ENCODE measurements around the gene IPO13.

Gene IPO13

GRCh38 chr1:43949678-43950077, 2.9 kb downstream of the IPO13 start:
- no peak for DNase-seq (ENCODE audit: low read depth in 3 of 3)

DNA sequence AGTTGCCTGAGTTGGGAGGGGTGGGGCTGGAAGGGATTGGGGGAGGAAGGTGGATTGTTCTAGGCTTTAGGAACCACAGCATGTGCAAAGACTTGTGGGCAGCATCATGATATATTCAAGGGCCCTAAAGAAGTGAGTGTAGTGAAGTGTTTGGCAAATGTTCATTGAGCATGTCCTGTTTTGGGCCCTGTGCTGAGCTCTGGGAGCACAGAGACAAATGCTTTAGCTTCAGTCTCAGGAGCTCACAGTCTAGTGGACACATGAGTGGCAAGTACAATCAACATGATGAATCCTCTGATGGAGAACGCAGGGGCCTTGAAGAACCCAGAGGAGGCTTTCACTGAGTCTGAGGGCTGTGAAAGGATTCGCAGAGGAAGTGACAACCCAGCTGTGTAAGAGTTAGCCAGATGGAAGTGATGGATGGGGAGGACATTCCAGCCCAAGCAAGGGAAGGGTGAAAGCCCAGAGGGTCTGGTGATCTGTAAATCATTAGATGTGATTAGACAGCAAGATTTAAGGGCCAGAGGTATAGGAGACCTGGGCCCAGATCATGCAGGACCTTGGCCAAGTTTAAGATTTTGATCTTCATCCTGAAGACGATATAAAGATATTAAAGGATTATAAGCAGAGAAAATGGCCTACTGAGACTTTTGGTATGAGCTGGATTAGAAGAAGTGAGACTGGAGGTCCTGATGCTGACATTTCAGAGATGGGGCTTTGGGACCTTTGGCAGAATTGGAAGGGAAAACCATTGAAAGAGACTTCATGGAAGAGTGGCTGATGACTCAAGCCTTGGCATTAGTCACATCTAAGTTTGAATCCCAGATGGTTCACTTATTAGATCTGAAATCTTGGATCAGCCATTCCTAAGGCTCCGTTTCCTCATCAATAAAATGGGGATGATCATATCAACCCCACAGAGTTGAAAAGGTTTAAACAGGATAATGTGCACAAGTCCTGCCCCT, 4.6 kb downstream of the IPO13 start:
- no peak for DNase-seq (ENCODE audit: low read depth in 3 of 3)

DNA sequence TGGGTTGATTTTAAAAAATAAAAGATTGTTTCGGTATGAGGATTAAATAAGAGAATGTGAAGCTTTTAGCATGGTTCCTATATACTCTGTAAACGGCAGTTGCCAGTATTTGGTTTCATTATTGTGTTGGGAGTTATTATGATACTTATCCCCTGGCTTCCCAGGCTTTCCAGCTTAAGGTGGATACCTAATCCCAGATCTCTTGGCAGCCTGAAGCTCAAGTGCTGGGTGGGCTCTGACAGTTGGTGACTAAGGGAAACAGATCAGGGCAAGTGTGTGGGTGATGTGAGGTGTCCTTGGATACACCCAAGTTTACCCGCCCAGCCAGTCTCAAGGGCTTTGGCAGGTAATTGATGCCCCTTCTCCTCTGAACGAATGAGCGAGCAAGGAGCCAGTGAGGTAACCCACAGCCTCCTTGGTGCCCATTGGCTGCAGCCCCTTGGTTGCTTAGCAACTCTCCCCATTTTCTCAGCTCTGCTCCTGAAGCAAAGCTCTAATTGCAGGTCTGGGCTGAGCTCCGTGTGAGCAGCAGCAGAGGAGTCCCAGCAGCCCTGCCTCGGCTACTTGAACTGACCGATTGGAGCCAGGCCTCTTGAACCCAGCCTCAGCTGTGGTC, 6.1 kb downstream of the IPO13 start:
- no peak for DNase-seq (ENCODE audit: low read depth in 3 of 3)

- no peak for DNase-seq (ENCODE audit: low read depth in 3 of 3)
Observed at GRCh38 chr1:43953361-43953760, 6.6 kb downstream of the IPO13 start.

DNA sequence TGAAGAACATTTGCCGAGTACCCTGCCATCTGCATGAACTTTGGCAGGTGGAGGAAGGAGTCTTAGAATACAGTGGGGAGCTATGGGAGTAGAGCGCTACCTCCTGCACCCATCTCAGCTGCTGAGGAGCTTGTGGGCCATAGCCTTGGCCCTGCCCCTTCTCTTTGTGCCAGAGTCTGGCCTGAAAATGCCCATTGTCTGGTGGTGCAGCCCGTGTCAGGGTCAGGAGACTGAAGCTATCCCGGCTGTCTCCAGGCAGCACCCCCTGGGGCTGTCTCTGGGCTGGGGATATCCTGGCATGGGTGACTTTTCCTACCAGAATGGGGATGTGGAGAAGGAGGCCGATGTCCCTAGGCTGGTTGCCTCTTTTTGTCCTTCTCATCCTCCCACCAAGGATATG, 7.3 kb downstream of the IPO13 start:
- DNase-seq (ENCODE audit: low read depth in 3 of 3): no peak

DNA sequence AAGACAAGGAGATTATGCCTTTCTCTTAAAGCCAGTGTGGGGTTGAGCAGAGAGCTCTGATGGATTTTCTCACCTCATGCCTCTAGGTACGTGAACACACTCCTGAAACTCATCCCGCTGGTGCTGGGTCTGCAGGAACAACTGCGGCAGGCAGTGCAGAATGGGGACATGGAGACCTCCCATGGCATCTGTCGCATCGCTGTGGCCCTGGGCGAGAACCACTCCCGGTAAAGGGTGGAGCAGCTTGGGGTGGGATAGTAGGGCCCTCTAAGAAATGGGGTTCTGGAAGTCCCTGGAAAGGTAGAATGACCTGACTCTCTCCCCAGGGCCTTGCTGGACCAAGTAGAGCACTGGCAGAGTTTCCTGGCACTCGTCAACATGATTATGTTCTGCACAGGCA, 9.5 kb downstream of the IPO13 start:
- no peak for DNase-seq (ENCODE audit: low read depth in 3 of 3)

DNA sequence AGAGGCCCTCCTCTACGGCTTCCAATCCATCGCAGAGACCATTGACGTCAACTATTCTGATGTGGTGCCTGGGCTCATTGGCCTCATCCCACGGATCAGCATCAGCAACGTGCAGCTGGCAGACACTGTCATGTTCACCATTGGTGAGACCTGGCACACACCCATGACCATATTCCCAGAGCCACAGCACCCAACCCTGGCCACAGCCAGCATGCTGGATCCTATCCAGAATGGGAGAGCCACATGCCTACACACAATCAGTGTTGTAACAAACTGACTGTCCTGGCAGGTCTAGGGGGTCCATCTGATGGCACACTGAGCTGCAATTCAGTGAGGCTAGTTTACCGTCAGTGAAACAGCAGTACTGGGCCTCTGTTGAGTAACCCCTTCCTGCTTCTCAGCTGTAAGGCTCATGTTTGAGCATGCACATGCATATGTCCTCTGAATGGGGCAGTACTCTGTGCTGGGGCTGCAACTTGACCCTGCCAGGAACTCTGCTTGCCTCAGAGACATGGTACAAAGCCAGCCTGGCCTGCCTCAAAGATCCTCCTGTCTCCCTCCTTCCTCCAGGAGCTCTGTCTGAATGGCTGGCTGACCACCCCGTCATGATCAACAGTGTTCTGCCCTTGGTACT, 10.8 kb downstream of the IPO13 start:
- no peak for DNase-seq (ENCODE audit: low read depth in 3 of 3)

- DNase-seq (ENCODE audit: low read depth in 3 of 3): no peak
Observed at GRCh38 chr1:43958351-43959255, 11.9 kb downstream of the IPO13 start.

GRCh38 chr1:43960798-43961197, 14.0 kb downstream of the IPO13 start:
- DNase-seq (ENCODE audit: low read depth in 3 of 3): no peak

DNA sequence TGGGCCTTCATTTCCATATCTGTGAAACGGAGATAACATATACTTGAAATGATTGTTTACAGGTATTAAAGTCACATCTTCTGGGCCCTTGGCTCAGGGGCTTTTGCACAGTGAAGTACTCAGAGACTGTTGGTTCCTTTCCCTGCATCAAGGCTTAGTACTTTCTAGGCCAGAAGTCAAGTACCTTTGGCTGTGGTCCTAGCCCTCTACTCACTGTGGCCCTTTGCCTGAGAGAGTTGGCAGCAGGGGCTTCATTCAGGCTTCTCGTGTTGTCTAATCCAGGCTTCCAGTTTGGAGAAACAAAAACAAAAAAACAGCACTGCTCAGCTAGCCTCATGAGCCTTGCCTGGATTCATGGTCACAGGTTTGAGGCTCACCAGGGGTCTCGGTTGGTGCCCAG, 14.9 kb downstream of the IPO13 start:
- no peak for DNase-seq (ENCODE audit: low read depth in 3 of 3)

GRCh38 chr1:43962324-43962723, 15.6 kb downstream of the IPO13 start:
- DNase-seq (ENCODE audit: low read depth in 3 of 3): no peak

- no peak for DNase-seq (ENCODE audit: low read depth in 3 of 3)
Observed at GRCh38 chr1:43963006-43963405, 16.3 kb downstream of the IPO13 start.

DNA sequence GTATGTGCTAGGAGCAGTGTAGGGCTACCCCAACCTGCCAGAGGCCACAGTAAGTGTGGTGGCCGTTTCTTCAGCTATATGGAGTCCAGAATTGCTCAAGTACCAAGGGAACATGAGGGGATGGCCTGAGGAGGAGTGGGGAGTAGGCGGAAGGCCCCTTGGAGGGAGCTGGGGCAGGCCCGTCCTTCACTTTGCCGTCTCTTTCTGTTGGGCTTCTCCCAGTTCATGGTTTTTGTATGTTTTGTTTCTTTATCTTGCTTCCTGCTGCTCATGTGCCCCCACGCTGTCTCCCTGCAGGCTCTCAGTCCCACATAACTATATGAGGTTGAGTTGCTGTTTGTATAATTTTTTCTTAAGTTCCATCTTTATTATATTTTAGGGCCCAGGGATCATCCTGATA, 17.1 kb downstream of the IPO13 start:
- DNase-seq (ENCODE audit: low read depth in 3 of 3): no peak

GRCh38 chr1:43965316-43965715, 18.6 kb downstream of the IPO13 start:
- DNase-seq (ENCODE audit: low read depth in 3 of 3): no peak

DNA sequence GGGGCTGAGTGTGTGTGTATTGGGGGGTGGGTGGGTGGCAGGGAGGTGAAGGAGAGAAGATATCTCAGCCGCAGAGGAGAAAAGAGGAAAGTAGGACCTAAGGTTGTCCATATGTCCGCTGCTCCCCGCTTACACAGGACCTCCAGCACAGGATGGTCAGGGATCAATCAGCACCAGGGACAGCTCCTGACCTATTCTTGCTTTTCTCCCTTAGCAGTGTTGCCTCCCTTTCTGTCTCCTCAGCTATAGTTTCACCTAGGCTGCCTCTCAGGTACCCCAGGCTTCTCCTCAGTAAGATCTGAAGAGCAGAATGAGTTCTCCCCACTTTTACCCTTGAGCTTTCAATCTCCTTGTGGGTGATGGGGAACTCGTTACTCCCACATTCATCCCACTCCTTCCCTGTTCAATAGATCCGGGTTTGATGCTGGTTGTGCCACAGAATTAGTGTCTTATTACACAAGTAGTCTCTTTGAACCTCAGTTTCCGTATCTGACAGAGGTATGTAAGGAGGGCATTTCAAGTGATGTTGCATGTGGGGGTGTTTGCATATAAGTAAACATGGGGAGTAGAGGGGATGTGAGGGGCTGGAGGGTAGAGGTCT, 21.7 kb downstream of the IPO13 start:
- DNase-seq (ENCODE audit: low read depth in 3 of 3): no peak

- no peak for DNase-seq (ENCODE audit: low read depth in 3 of 3)
Observed at GRCh38 chr1:43969416-43969745, 22.6 kb downstream of the IPO13 start.

GRCh38 chr1:43969746-43970466, 23.2 kb downstream of the IPO13 start, which contains the start of gene DPH2:
Gene DPH2 (plus strand): TSS chr1:43970010. CDS start chr1:43970176, 166 bp downstream.
- DNase-seq (ENCODE audit: low read depth in 3 of 3): peak; percentile 85 to 94 (median 93)

GRCh38 chr1:43970502-43970901, 23.8 kb downstream of the IPO13 start:
- DNase-seq (ENCODE audit: low read depth in 3 of 3): no peak

DNA sequence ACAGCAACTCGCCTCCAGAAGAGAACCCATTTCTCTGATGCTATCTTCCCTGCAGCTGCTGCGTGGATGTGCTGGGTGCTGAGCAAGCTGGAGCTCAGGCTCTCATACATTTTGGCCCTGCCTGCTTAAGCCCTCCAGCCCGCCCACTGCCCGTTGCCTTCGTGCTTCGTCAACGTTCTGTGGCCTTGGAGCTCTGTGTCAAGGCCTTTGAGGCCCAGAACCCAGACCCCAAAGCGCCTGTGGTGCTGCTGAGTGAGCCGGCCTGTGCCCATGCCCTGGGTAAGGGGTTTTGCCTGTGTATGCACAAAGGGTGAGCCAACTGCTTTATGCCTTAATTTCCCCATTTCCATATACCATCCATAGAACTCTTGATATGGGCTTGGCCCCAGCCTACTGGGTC, 24.2 kb downstream of the IPO13 start:
- no peak for DNase-seq (ENCODE audit: low read depth in 3 of 3)

- DNase-seq (ENCODE audit: low read depth in 3 of 3): no peak
Observed at GRCh38 chr1:43971336-43971980, 24.7 kb downstream of the IPO13 start.
